ENCODE data around the gene RASA3.

DNA sequence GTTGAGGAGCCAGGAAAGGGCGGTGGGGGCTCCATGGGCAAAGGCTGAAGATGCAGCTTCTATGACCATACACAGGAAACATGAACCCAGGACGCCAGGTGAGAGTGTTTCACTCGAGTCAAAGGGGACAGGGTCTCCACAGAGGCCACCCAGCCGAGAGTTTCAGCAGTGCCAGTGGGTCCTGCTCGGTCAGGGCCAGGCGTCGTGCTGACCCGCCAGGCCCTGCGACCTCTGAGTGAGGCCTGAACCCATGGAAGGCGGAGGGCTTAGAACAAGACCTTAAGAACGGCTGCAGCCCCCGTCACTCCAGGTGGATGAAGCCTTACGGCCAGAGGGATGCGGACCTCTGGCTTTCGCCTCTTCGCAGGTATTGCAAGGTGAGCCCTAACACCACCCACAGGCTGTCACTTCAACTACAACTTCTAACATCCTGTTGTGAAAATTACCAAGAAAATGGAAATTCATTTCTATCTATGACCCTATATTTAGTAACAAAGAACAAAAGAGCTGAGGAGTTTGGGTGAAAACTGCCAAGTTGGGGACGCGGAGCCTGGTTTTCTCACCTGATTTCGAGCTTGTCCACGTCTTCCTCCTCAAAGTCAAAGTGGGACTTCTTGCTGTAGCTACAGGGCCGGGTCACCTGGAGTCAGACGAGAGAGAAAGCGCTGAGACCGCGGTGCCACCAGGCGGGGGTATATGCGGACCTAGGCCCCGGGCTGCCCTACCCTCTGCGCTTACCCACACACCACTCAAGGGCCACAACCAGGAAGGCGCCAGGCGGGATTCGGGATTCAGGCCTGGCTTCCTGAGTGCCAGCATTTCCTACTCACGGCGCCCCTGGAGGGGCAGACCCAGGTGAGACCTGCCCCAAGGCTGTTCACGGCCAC, 108.5 kb downstream of the RASA3 start:
- TF ChIP-seq, protein P1, sequence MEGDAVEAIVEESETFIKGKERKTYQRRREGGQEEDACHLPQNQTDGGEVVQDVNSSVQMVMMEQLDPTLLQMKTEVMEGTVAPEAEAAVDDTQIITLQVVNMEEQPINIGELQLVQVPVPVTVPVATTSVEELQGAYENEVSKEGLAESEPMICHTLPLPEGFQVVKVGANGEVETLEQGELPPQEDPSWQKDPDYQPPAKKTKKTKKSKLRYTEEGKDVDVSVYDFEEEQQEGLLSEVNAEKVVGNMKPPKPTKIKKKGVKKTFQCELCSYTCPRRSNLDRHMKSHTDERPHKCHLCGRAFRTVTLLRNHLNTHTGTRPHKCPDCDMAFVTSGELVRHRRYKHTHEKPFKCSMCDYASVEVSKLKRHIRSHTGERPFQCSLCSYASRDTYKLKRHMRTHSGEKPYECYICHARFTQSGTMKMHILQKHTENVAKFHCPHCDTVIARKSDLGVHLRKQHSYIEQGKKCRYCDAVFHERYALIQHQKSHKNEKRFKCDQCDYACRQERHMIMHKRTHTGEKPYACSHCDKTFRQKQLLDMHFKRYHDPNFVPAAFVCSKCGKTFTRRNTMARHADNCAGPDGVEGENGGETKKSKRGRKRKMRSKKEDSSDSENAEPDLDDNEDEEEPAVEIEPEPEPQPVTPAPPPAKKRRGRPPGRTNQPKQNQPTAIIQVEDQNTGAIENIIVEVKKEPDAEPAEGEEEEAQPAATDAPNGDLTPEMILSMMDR (IDR thresholded peaks at IDR 0.05) = no peak
- TF ChIP-seq EZH2 (IDR thresholded peaks at IDR 0.05) = no peak

Measured in neural progenitor cell (in vitro differentiated cells).